ENCODE results near the gene TBPL2. TPM values are rescaled to one million over a fixed set of nuclear protein-coding genes. Genes with fewer than 3 reads are reported as not detected.
"Not testable (repeated sequence)": the region's sequence is repeated elsewhere in the genome, so short reads cannot be mapped to it uniquely, and the experiment has no call there.

The TBPL2 gene
- total RNA-seq, 3 donors from 2014 or later: not detected

- DNase-seq: no peak
- H3K9me3 Mint-ChIP-seq: no peaks in the 10 kb centered on the region
- no peaks in the 10 kb centered on the region for H3K36me3 Mint-ChIP-seq (ENCODE audit: insufficient read depth)
- ATAC-seq: no peak
- no peak overlapping the region for H3K4me3 Mint-ChIP-seq
- peaks cover 36% of the 10 kb centered on the region for H3K4me1 Mint-ChIP-seq (ENCODE audit: low read depth)
- no peaks in the 10 kb centered on the region for H3K27me3 Mint-ChIP-seq (ENCODE audit: low read depth)
These were observed 7.8 kb downstream of the TBPL2 start for GRCh38 chr14:55432628-55433027.

- Mint-ChIP-seq H3K4me1 (ENCODE audit: low read depth) (peaks cover 34% of the 10 kb centered on the region), H3K27me3 (ENCODE audit: low read depth) (no peaks in the 10 kb centered on the region), H3K9me3 (no peaks in the 10 kb centered on the region), H3K4me3 (no peak overlapping the region), H3K36me3 (ENCODE audit: insufficient read depth) (no peaks in the 10 kb centered on the region)
- ATAC-seq (peak; percentile 86 to 90), DNase-seq (peak; percentile 21)
These were observed 10.3 kb downstream of the TBPL2 start for GRCh38 chr14:55430024-55430690.

- DNase-seq (no peak), ATAC-seq (no peak)
- peaks cover 11% of the 10 kb centered on the region for H3K4me1 Mint-ChIP-seq (ENCODE audit: low read depth)
- no peak overlapping the region for H3K4me3 Mint-ChIP-seq
- no peaks in the 10 kb centered on the region for H3K27me3 Mint-ChIP-seq (ENCODE audit: low read depth)
- H3K36me3 Mint-ChIP-seq (ENCODE audit: insufficient read depth): no peaks in the 10 kb centered on the region
- no peaks in the 10 kb centered on the region for H3K9me3 Mint-ChIP-seq
These were observed 13.0 kb downstream of the TBPL2 start for GRCh38 chr14:55427439-55427838.

- H3K4me1 Mint-ChIP-seq (ENCODE audit: low read depth): peaks cover 8% of the 10 kb centered on the region
- no peak overlapping the region for H3K4me3 Mint-ChIP-seq
- ATAC-seq (no peak), DNase-seq (no peak)
- H3K27me3 Mint-ChIP-seq (ENCODE audit: low read depth): no peaks in the 10 kb centered on the region
- H3K9me3 Mint-ChIP-seq: no peaks in the 10 kb centered on the region
- no peaks in the 10 kb centered on the region for H3K36me3 Mint-ChIP-seq (ENCODE audit: insufficient read depth)
These were observed 13.5 kb downstream of the TBPL2 start for GRCh38 chr14:55426891-55427290.

GRCh38 chr14:55425091-55425490, 15.3 kb downstream of the TBPL2 start:
- peaks cover 3% of the 10 kb centered on the region for H3K4me1 Mint-ChIP-seq (ENCODE audit: low read depth)
- ATAC-seq: no peak
- H3K36me3 Mint-ChIP-seq (ENCODE audit: insufficient read depth): no peaks in the 10 kb centered on the region
- H3K4me3 Mint-ChIP-seq: no peak overlapping the region
- DNase-seq: no peak
- no peaks in the 10 kb centered on the region for H3K9me3 Mint-ChIP-seq
- H3K27me3 Mint-ChIP-seq (ENCODE audit: low read depth): no peaks in the 10 kb centered on the region

- no peaks in the 10 kb centered on the region for H3K36me3 Mint-ChIP-seq (ENCODE audit: insufficient read depth)
- no peak for DNase-seq
- ATAC-seq: no peak
- no peaks in the 10 kb centered on the region for H3K27me3 Mint-ChIP-seq (ENCODE audit: low read depth)
- H3K4me3 Mint-ChIP-seq: no peak overlapping the region
- no peaks in the 10 kb centered on the region for H3K4me1 Mint-ChIP-seq (ENCODE audit: low read depth)
- H3K9me3 Mint-ChIP-seq: no peaks in the 10 kb centered on the region
These were observed 16.4 kb downstream of the TBPL2 start for GRCh38 chr14:55423969-55424368.

GRCh38 chr14:55422338-55422737, 18.1 kb downstream of the TBPL2 start:
- H3K9me3 Mint-ChIP-seq; H3K27me3 Mint-ChIP-seq (ENCODE audit: low read depth); H3K36me3 Mint-ChIP-seq (ENCODE audit: insufficient read depth); H3K4me3 Mint-ChIP-seq; DNase-seq; ATAC-seq; H3K4me1 Mint-ChIP-seq (ENCODE audit: low read depth): not testable (repeated sequence)

- H3K36me3 Mint-ChIP-seq (ENCODE audit: insufficient read depth): no peaks in the 10 kb centered on the region
- no peak for DNase-seq
- ATAC-seq: no peak
- no peaks in the 10 kb centered on the region for H3K4me1 Mint-ChIP-seq (ENCODE audit: low read depth)
- no peak overlapping the region for H3K4me3 Mint-ChIP-seq
- no peaks in the 10 kb centered on the region for H3K27me3 Mint-ChIP-seq (ENCODE audit: low read depth)
- H3K9me3 Mint-ChIP-seq: no peaks in the 10 kb centered on the region
These were observed 20.8 kb downstream of the TBPL2 start for GRCh38 chr14:55419663-55420062.

GRCh38 chr14:55418411-55418810, 22.0 kb downstream of the TBPL2 start:
- Mint-ChIP-seq H3K27me3 (ENCODE audit: low read depth) (no peaks in the 10 kb centered on the region), H3K4me1 (ENCODE audit: low read depth) (no peaks in the 10 kb centered on the region), H3K9me3 (no peaks in the 10 kb centered on the region), H3K4me3 (no peak overlapping the region), H3K36me3 (ENCODE audit: insufficient read depth) (no peaks in the 10 kb centered on the region)
- ATAC-seq (no peak), DNase-seq (no peak)

- Mint-ChIP-seq H3K4me3 (no peak overlapping the region), H3K4me1 (ENCODE audit: low read depth) (no peaks in the 10 kb centered on the region), H3K36me3 (ENCODE audit: insufficient read depth) (no peaks in the 10 kb centered on the region), H3K9me3 (no peaks in the 10 kb centered on the region), H3K27me3 (ENCODE audit: low read depth) (no peaks in the 10 kb centered on the region)
- no peak for ATAC-seq
- DNase-seq: no peak
These were observed 22.5 kb downstream of the TBPL2 start for GRCh38 chr14:55417955-55418354.

GRCh38 chr14:55416866-55417265, 23.6 kb downstream of the TBPL2 start:
- no peak for DNase-seq
- H3K4me3 Mint-ChIP-seq: no peak overlapping the region
- H3K9me3 Mint-ChIP-seq: no peaks in the 10 kb centered on the region
- H3K27me3 Mint-ChIP-seq (ENCODE audit: low read depth): no peaks in the 10 kb centered on the region
- ATAC-seq: no peak
- peaks cover 5% of the 10 kb centered on the region for H3K4me1 Mint-ChIP-seq (ENCODE audit: low read depth)
- H3K36me3 Mint-ChIP-seq (ENCODE audit: insufficient read depth): no peaks in the 10 kb centered on the region

- no peaks in the 10 kb centered on the region for H3K27me3 Mint-ChIP-seq (ENCODE audit: low read depth)
- no peaks in the 10 kb centered on the region for H3K36me3 Mint-ChIP-seq (ENCODE audit: insufficient read depth)
- DNase-seq (no peak), ATAC-seq (no peak)
- no peak overlapping the region for H3K4me3 Mint-ChIP-seq
- H3K9me3 Mint-ChIP-seq: no peaks in the 10 kb centered on the region
- peaks cover 21% of the 10 kb centered on the region for H3K4me1 Mint-ChIP-seq (ENCODE audit: low read depth)
These were observed 25.9 kb downstream of the TBPL2 start for GRCh38 chr14:55414551-55414950.

- DNase-seq (no peak), ATAC-seq (no peak)
- Mint-ChIP-seq H3K27me3 (ENCODE audit: low read depth) (no peaks in the 10 kb centered on the region), H3K9me3 (no peaks in the 10 kb centered on the region), H3K4me3 (peak overlapping the region; percentile 91), H3K36me3 (ENCODE audit: insufficient read depth) (peaks cover under 1% of the 10 kb centered on the region), H3K4me1 (ENCODE audit: low read depth) (peaks cover 30% of the 10 kb centered on the region)
These were observed 27.7 kb downstream of the TBPL2 start for GRCh38 chr14:55412676-55413075.

- peak; percentile 99 for ATAC-seq
- H3K27me3 Mint-ChIP-seq (ENCODE audit: low read depth): no peaks in the 10 kb centered on the region
- H3K36me3 Mint-ChIP-seq (ENCODE audit: insufficient read depth): peaks cover 5% of the 10 kb centered on the region
- peak; percentile 61 for DNase-seq
- H3K4me3 Mint-ChIP-seq: peak within 1 kb of the TSS; percentile 91
- no peaks in the 10 kb centered on the region for H3K9me3 Mint-ChIP-seq
- peaks cover 35% of the 10 kb centered on the region for H3K4me1 Mint-ChIP-seq (ENCODE audit: low read depth)
These were observed 28.7 kb downstream of the TBPL2 start, which contains the start of gene ATG14 for GRCh38 chr14:55411426-55412389. Gene ATG14, minus strand, starts transcription at chr14:55411830. Its CDS starts 8 bp downstream, at chr14:55411822.

GRCh38 chr14:55410876-55411275, 29.5 kb downstream of the TBPL2 start:
- Mint-ChIP-seq H3K27me3 (ENCODE audit: low read depth) (no peaks in the 10 kb centered on the region), H3K4me3 (peak overlapping the region; percentile 91), H3K9me3 (no peaks in the 10 kb centered on the region), H3K4me1 (ENCODE audit: low read depth) (peaks cover 36% of the 10 kb centered on the region), H3K36me3 (ENCODE audit: insufficient read depth) (peaks cover 8% of the 10 kb centered on the region)
- no peak for ATAC-seq
- no peak for DNase-seq

Data from activated T-cell treated with anti-CD3 and anti-CD28 coated beads, Interleukin-2, amount 50 U/mL, for 4 hours (primary cell).